Omental fat pad (tissue), 4 donors: Measurements from ENCODE around the gene SLC16A5. TPM values are rescaled to one million over a fixed set of nuclear protein-coding genes. Genes with fewer than 3 reads are reported as not detected.
A peak's percentile ranks its signal among the peaks of the same experiment; 100 is the strongest.

Source experiments
- ATAC-seq: fragments of 150-250 bp; one replicate; pipeline ENCODE4 v1.9.1; 2016; ENCODE audit warnings: mild to moderate bottlenecking, moderate library complexity; ENCODE audit not compliant: low FRiP score
- DNase-seq: peaks from one replicate; pipeline ENCODE4 v3.0.0-alpha.2; 2019; ENCODE audit warnings: low spot score
- small RNA-seq: library from RNA; depleted of rRNA; stranded (forward); fragments of <200 nt; gene quantifications from one replicate; pipeline ENCODE3, GENCODE V24; 2016
- total RNA-seq, 4 donors: library from RNA; depleted of rRNA; stranded (reverse); fragments of >200 nt; gene quantifications; one replicate each; pipeline ENCODE4 v1.1.0, GENCODE V29; 2016
- TF ChIP-seq, protein P1 (sequence below), 3 donors: fragments of 450-650 bp; IDR thresholded peaks; one replicate each; pipeline ENCODE4 v1.5.1; 2016 to 2017; ENCODE audit warnings: antibody characterized with exemption in 3 of 3, mild to moderate bottlenecking in 3 of 3, moderate library complexity in 2 of 3

The SLC16A5 gene
- total RNA-seq, 4 donors from 2014 or later: 12.0 to 22.7 (median 16.4) TPM

DNA sequence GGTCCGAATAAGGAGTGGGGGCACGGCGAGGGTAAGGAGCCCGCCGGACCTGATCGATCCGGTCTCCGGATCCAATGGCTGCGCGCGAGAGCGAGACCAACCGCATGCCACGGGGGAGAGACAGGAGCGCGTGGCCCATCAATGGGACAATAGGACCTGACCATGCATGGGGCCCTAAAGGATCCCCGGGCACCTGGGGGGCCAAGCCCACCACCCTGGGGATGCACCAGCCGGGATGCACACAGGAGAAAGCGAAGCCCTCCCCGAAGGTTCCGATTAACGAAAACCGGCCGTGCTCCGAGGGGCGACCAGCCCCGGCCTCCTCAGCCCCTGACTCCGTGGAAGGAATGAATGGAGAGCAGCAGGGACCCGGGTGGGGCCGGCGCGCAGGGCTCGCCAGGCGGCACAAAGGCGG, 66.0 kb downstream of the SLC16A5 start:
- no peak for DNase-seq
- TF ChIP-seq, protein P1, sequence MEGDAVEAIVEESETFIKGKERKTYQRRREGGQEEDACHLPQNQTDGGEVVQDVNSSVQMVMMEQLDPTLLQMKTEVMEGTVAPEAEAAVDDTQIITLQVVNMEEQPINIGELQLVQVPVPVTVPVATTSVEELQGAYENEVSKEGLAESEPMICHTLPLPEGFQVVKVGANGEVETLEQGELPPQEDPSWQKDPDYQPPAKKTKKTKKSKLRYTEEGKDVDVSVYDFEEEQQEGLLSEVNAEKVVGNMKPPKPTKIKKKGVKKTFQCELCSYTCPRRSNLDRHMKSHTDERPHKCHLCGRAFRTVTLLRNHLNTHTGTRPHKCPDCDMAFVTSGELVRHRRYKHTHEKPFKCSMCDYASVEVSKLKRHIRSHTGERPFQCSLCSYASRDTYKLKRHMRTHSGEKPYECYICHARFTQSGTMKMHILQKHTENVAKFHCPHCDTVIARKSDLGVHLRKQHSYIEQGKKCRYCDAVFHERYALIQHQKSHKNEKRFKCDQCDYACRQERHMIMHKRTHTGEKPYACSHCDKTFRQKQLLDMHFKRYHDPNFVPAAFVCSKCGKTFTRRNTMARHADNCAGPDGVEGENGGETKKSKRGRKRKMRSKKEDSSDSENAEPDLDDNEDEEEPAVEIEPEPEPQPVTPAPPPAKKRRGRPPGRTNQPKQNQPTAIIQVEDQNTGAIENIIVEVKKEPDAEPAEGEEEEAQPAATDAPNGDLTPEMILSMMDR (IDR thresholded peaks at IDR 0.05): no peak
- peak; percentile 34 for ATAC-seq

GRCh38 chr17:75154195-75155106, 66.7 kb downstream of the SLC16A5 start, which contains the start of gene JPT1:
Gene JPT1 (minus strand): TSS chr17:75154512. CDS start chr17:75154397, 115 bp downstream.
- DNase-seq (peak; percentile 89), ATAC-seq (peak; percentile 100)
- TF ChIP-seq, protein P1 (IDR thresholded peaks at IDR 0.05): no peak

- TF ChIP-seq, protein P1 (IDR thresholded peaks at IDR 0.05): no peak
- ATAC-seq (no peak), DNase-seq (no peak)
Observed at GRCh38 chr17:75155191-75155601, 67.4 kb downstream of the SLC16A5 start.

Small RNA genes within 50 kb of the gene (small RNA-seq; reads per million reads assigned to genes)
- gene AC111186.1 (not detected), gene RF00019 (not detected), gene RN7SL573P (not detected)

Other genes starting within 250 kb of the SLC16A5 start
- 1 to 10 TPM in 3 of 4 donors, not detected in 1; 1.0 to 4.7 (median 1.6) TPM for gene GRIN2C, start 228.1 kb upstream of the SLC16A5 start, total RNA-seq
- 1 to 10 TPM; 4.4 to 5.7 (median 5.2) TPM for gene FDXR, start 215.0 kb upstream of the SLC16A5 start, total RNA-seq
- not detected for gene FADS6, start 194.3 kb upstream of the SLC16A5 start, total RNA-seq
- gene USH1G, start 164.7 kb upstream of the SLC16A5 start, total RNA-seq: not detected
- gene OTOP2, start 163.7 kb upstream of the SLC16A5 start, total RNA-seq: not detected
- gene OTOP3, start 152.1 kb upstream of the SLC16A5 start, total RNA-seq: not detected
- gene HID1, start 115.2 kb upstream of the SLC16A5 start, total RNA-seq: 10 to 100 TPM in 1 of 4 donors, 1 to 10 TPM in 3; 4.0 to 24.1 (median 6.1) TPM
- 10 to 100 TPM in 2 of 4 donors, 1 to 10 TPM in 2; 8.5 to 23.2 (median 10.1) TPM for gene CDR2L, start 100.3 kb upstream of the SLC16A5 start, total RNA-seq
- 10 to 100 TPM; 28.0 to 48.5 (median 42.6) TPM for gene MRPL58, start 75.3 kb upstream of the SLC16A5 start, total RNA-seq
- gene ATP5PD, start 41.0 kb upstream of the SLC16A5 start, total RNA-seq: 100 to 1,000 TPM; 159 to 394 (median 233) TPM
- 10 to 100 TPM; 23.6 to 46.1 (median 34.6) TPM for gene KCTD2, start 40.7 kb upstream of the SLC16A5 start, total RNA-seq
- 1 to 10 TPM; 3.1 to 7.7 (median 4.9) TPM for gene ARMC7, start 22.0 kb downstream of the SLC16A5 start, total RNA-seq
- 100 to 1,000 TPM in 1 of 4 donors, 10 to 100 TPM in 3; 56.0 to 101 (median 68.6) TPM for gene NT5C, start 43.8 kb downstream of the SLC16A5 start, total RNA-seq
- 10 to 100 TPM; 18.8 to 45.9 (median 31.7) TPM for gene JPT1, start 66.6 kb downstream of the SLC16A5 start, total RNA-seq
- gene SUMO2, start 95.0 kb downstream of the SLC16A5 start, total RNA-seq: 10 to 100 TPM; 53.3 to 62.9 (median 60.1) TPM
- gene NUP85, start 117.7 kb downstream of the SLC16A5 start, total RNA-seq: 10 to 100 TPM; 17.4 to 51.2 (median 34.8) TPM
- 10 to 100 TPM; 22.3 to 36.3 (median 30.5) TPM for gene GGA3, start 173.7 kb downstream of the SLC16A5 start, total RNA-seq
- gene MRPS7, start 173.9 kb downstream of the SLC16A5 start, total RNA-seq: 10 to 100 TPM; 27.1 to 48.3 (median 38.4) TPM
- gene MIF4GD, start 183.3 kb downstream of the SLC16A5 start, total RNA-seq: 10 to 100 TPM; 22.9 to 30.3 (median 24.3) TPM
- gene SLC25A19, start 201.5 kb downstream of the SLC16A5 start, total RNA-seq: 10 to 100 TPM; 14.2 to 30.4 (median 19.5) TPM